Activated CD8-positive, alpha-beta memory T cell treated with anti-CD3 and anti-CD28 coated beads for 24 hours (primary cell): ENCODE measurements around the gene SUCO.
"Not testable (repeated sequence)": the region's sequence is repeated elsewhere in the genome, so short reads cannot be mapped to it uniquely, and the experiment has no call there.

Experiments
- DNase-seq: peaks from one replicate; pipeline ENCODE4 v3.0.0-alpha.2; 2020

The SUCO gene

GRCh38 chr1:172574080-172574479 is 41.1 kb downstream of the SUCO start:
- no peak for DNase-seq

GRCh38 chr1:172578586-172578985 is 45.6 kb downstream of the SUCO start:
- DNase-seq: no peak

GRCh38 chr1:172581273-172581672 is 48.3 kb downstream of the SUCO start:
- DNase-seq: no peak

- no peak for DNase-seq
Observed at GRCh38 chr1:172581779-172582178, 48.8 kb downstream of the SUCO start.

- DNase-seq: no peak
Observed at GRCh38 chr1:172582889-172583288, 49.9 kb downstream of the SUCO start.

GRCh38 chr1:172585348-172585747 is 52.4 kb downstream of the SUCO start:
- DNase-seq: no peak

GRCh38 chr1:172585861-172586260 is 52.9 kb downstream of the SUCO start:
- no peak for DNase-seq

GRCh38 chr1:172588296-172589291 is 55.6 kb downstream of the SUCO start:
- no peak for DNase-seq

- no peak for DNase-seq
Observed at GRCh38 chr1:172589553-172589952, 56.6 kb downstream of the SUCO start.

GRCh38 chr1:172591429-172591828 is 58.5 kb downstream of the SUCO start:
- DNase-seq: not testable (repeated sequence)

GRCh38 chr1:172595066-172595465 is 62.1 kb downstream of the SUCO start:
- not testable (repeated sequence) for DNase-seq

GRCh38 chr1:172596782-172597181 is 63.8 kb downstream of the SUCO start:
- not testable (repeated sequence) for DNase-seq

GRCh38 chr1:172599912-172600311 is 67.0 kb downstream of the SUCO start:
- no peak for DNase-seq

GRCh38 chr1:172600615-172601014 is 67.7 kb downstream of the SUCO start:
- DNase-seq: no peak

- no peak for DNase-seq
Observed at GRCh38 chr1:172601046-172601630, 68.2 kb downstream of the SUCO start.

- no peak for DNase-seq
Observed at GRCh38 chr1:172602706-172603105, 69.8 kb downstream of the SUCO start.

GRCh38 chr1:172603816-172604215 is 70.9 kb downstream of the SUCO start:
- DNase-seq: no peak

- DNase-seq: no peak
Observed at GRCh38 chr1:172605641-172606040, 72.7 kb downstream of the SUCO start.

GRCh38 chr1:172607145-172607544 is 74.2 kb downstream of the SUCO start:
- DNase-seq: no peak

- DNase-seq: no peak
Observed at GRCh38 chr1:172608098-172608601, 75.2 kb downstream of the SUCO start.

- no peak for DNase-seq
Observed at GRCh38 chr1:172609528-172609927, 76.6 kb downstream of the SUCO start.

GRCh38 chr1:172612478-172612877 is 79.5 kb downstream of the SUCO start:
- no peak for DNase-seq

GRCh38 chr1:172613294-172613693 is 80.3 kb downstream of the SUCO start:
- DNase-seq: no peak

GRCh38 chr1:172616195-172616594 is 83.2 kb downstream of the SUCO start:
- no peak for DNase-seq
